A172 (cell line): ENCODE data around the gene SMOC2. TPM values are rescaled to one million over a fixed set of nuclear protein-coding genes. Genes with fewer than 3 reads are reported as not detected.

Experiments used
- DNase-seq: peaks from one replicate; pipeline ENCODE4 v3.0.0-alpha.2; 2015; ENCODE audit warnings: low spot score
- total RNA-seq: library from RNA; depleted of rRNA; stranded (reverse); fragments of >200 nt; shearing (Covaris generic); gene quantifications from 2 replicates; pipeline ENCODE4 v1.2.3, GENCODE V29; 2014

The SMOC2 gene
- total RNA-seq, 1 experiment from 2014 or later, result not detected

- DNase-seq, result no peak
Observed at GRCh38 chr6:168485818-168486217, 44.8 kb downstream of the SMOC2 start.

- DNase-seq, result no peak
Observed at GRCh38 chr6:168490757-168491156, 49.8 kb downstream of the SMOC2 start.

- DNase-seq, result no peak
Observed at GRCh38 chr6:168493976-168494375, 53.0 kb downstream of the SMOC2 start.

- no peak for DNase-seq
Observed at GRCh38 chr6:168494726-168495125, 53.7 kb downstream of the SMOC2 start.

GRCh38 chr6:168495133-168495532, 54.1 kb downstream of the SMOC2 start:
- no peak for DNase-seq

- no peak for DNase-seq
Observed at GRCh38 chr6:168495636-168496035, 54.7 kb downstream of the SMOC2 start.

GRCh38 chr6:168496139-168496996, 55.4 kb downstream of the SMOC2 start:
- DNase-seq, result no peak

GRCh38 chr6:168496997-168497331, 56.0 kb downstream of the SMOC2 start:
- no peak for DNase-seq

GRCh38 chr6:168497381-168497780, 56.4 kb downstream of the SMOC2 start:
- no peak for DNase-seq

- no peak for DNase-seq
Observed at GRCh38 chr6:168498161-168498843, 57.3 kb downstream of the SMOC2 start.

- no peak for DNase-seq
Observed at GRCh38 chr6:168499045-168499650, 58.2 kb downstream of the SMOC2 start.

GRCh38 chr6:168500519-168500918, 59.5 kb downstream of the SMOC2 start:
- DNase-seq, result no peak

GRCh38 chr6:168501561-168501960, 60.6 kb downstream of the SMOC2 start:
- DNase-seq, result no peak

GRCh38 chr6:168504366-168504765, 63.4 kb downstream of the SMOC2 start:
- DNase-seq, result no peak

- no peak for DNase-seq
Observed at GRCh38 chr6:168506460-168506859, 65.5 kb downstream of the SMOC2 start.

- DNase-seq, result no peak
Observed at GRCh38 chr6:168507297-168507696, 66.3 kb downstream of the SMOC2 start.

- DNase-seq, result no peak
Observed at GRCh38 chr6:168507730-168508129, 66.7 kb downstream of the SMOC2 start.

- no peak for DNase-seq
Observed at GRCh38 chr6:168508903-168509302, 67.9 kb downstream of the SMOC2 start.

- DNase-seq, result no peak
Observed at GRCh38 chr6:168513766-168514165, 72.8 kb downstream of the SMOC2 start.

- no peak for DNase-seq
Observed at GRCh38 chr6:168514216-168514615, 73.2 kb downstream of the SMOC2 start.

- no peak for DNase-seq
Observed at GRCh38 chr6:168515376-168515775, 74.4 kb downstream of the SMOC2 start.

GRCh38 chr6:168516944-168517741, 76.2 kb downstream of the SMOC2 start:
- DNase-seq, result no peak
